Tibial nerve (tissue), 4 donors: ENCODE data around the gene AKIP1. TPM values are rescaled to one million over a fixed set of nuclear protein-coding genes. Genes with fewer than 3 reads are reported as not detected.

Experiments
- DNase-seq, 2 donors: peaks; one replicate each; pipeline ENCODE4 v3.0.0-alpha.2; 2019; ENCODE audit warnings: low spot score in 2 of 2
- H3K27ac ChIP-seq, 4 donors: fragments of 200-600 bp; sonication (generic) in 3 of 4; one replicate each; pipeline ENCODE4 v1.5.1; 2017 to 2019; ENCODE audit warnings: mild to moderate bottlenecking in 1 of 4
- H3K27me3 ChIP-seq, 2 donors: fragments of 200-600 bp; sonication (generic) in 1 of 2; one replicate each; pipeline versions ENCODE4 v1.5.1 to v1.6.0; 2017 to 2019
- H3K36me3 ChIP-seq, 3 donors: fragments of 200-600 bp; sonication (generic); one replicate each; pipeline ENCODE4 v1.5.1; 2018 to 2019
- H3K4me1 ChIP-seq, 4 donors: fragments of 200-600 bp; sonication (generic) in 3 of 4; one replicate each; pipeline ENCODE4 v1.5.1; 2017 to 2019
- H3K4me3 ChIP-seq, 4 donors: fragments of 200-600 bp; sonication (generic) in 3 of 4; one replicate each; pipeline ENCODE4 v1.5.1; 2017 to 2019; ENCODE audit warnings: mild to moderate bottlenecking in 1 of 4, moderate library complexity in 1 of 4
- H3K9me3 ChIP-seq, 4 donors: fragments of 200-600 bp; sonication (generic) in 3 of 4; one replicate each; pipeline ENCODE4 v1.5.1; 2017 to 2019
- CTCF ChIP-seq, 5 experiments: fragments of 200-600 bp in 3 of 5; fragments of 450-650 bp in 2 of 5; sonication (generic) in 3 of 5; IDR thresholded peaks; one replicate each; pipeline ENCODE4 v1.5.1; 2016 to 2019; ENCODE audit warnings: antibody characterized with exemption in 5 of 5, mild to moderate bottlenecking in 3 of 5, moderate library complexity in 2 of 5
- EP300 ChIP-seq, 2 donors: sonication (generic); formaldehyde crosslinking; IDR thresholded peaks; one replicate each; pipeline ENCODE4 v1.6.1; 2017; ENCODE audit warnings: antibody characterized with exemption in 2 of 2, mild to moderate bottlenecking in 1 of 2
- POLR2A ChIP-seq, 2 donors: fragments of 450-650 bp; IDR thresholded peaks; one replicate each; pipeline ENCODE4 v1.6.1; 2017; ENCODE audit warnings: antibody characterized with exemption in 2 of 2, mild to moderate bottlenecking in 2 of 2, moderate library complexity in 2 of 2
- WGBS, 2 donors: methylation state at CpG; one replicate each; pipeline ENCODE4 v1.1.5; 2018; 5-methylcytosine and 5-hydroxymethylcytosine counted together
- small RNA-seq: library from RNA; depleted of rRNA; stranded (forward); fragments of <200 nt; gene quantifications from one replicate; pipeline ENCODE3, GENCODE V24; 2016
- total RNA-seq, 4 donors: library from RNA; depleted of rRNA; stranded (reverse); fragments of >200 nt; gene quantifications; one replicate each; pipeline ENCODE4 v1.1.0, GENCODE V29; 2016

The AKIP1 gene
- total RNA-seq, 4 donors from 2014 or later = 17.7 to 31.4 (median 22.5) TPM

- no peaks in the 10 kb centered on the region for H3K9me3 ChIP-seq
- H3K27ac ChIP-seq = peak within 1 kb of the TSS; percentile 84 to 96 (median 94)
- H3K27me3 ChIP-seq = no peaks in the 10 kb centered on the region
- WGBS, 2 donors = 0% methylated on average over 12 to 60 of the region's 67 CpGs
- H3K36me3 ChIP-seq = peaks cover 0 to 5% (median 0%) of the 10 kb centered on the region in 3 donors
- peaks cover 0 to 50% (median 17%) of the 10 kb centered on the region in 4 donors for H3K4me1 ChIP-seq
- peak; percentile 82 to 90 for TF ChIP-seq POLR2A (IDR thresholded peaks at IDR 0.05)
- peak; percentile 31 to 95 for TF ChIP-seq EP300 (IDR thresholded peaks at IDR 0.05)
- TF ChIP-seq CTCF (IDR thresholded peaks at IDR 0.05) = peak in 1 of 5 experiments; percentile 39
- H3K4me3 ChIP-seq = peak within 1 kb of the TSS; percentile 72 to 99 (median 87)
- peak; percentile 79 to 84 for DNase-seq
Measured at GRCh38 chr11:8964324-8965320, 53.6 kb downstream of the AKIP1 start, which contains the start of gene TMEM9B. TSS of gene TMEM9B (minus strand) at chr11:8964442. CDS start at chr11:8964313, 129 bp downstream.

- Histone ChIP-seq H3K27me3 (no peaks in the 10 kb centered on the region), H3K4me1 (peaks cover 0 to 28% (median 16%) of the 10 kb centered on the region in 4 donors), H3K36me3 (peaks cover 0 to 5% (median 0%) of the 10 kb centered on the region in 3 donors), H3K27ac (no peak overlapping the region), H3K9me3 (no peaks in the 10 kb centered on the region), H3K4me3 (no peak overlapping the region)
- 71 to 80% methylated on average over 8 of the region's 8 CpGs for WGBS, 2 donors
- no peak for DNase-seq
- TF ChIP-seq POLR2A (IDR thresholded peaks at IDR 0.05) (no peak), CTCF (IDR thresholded peaks at IDR 0.05) (no peak), EP300 (IDR thresholded peaks at IDR 0.05) (no peak)
Measured at GRCh38 chr11:8967184-8967583, 56.2 kb downstream of the AKIP1 start.

Small RNA genes lying within 50 kb of the gene (small RNA-seq; reads per million reads assigned to genes)
- not detected for gene RF00019

Other genes with a start within 250 kb of the AKIP1 start
- 10 to 100 TPM in 3 of 4 donors, 1 to 10 TPM in 1; 7.1 to 26.5 (median 16.2) TPM for gene TRIM66, start 228.5 kb upstream of the AKIP1 start, total RNA-seq
- gene RPL27A, start 228.4 kb upstream of the AKIP1 start, total RNA-seq = 100 to 1,000 TPM; 800 to 945 (median 825) TPM
- not detected for gene C11orf16, start 21.8 kb downstream of the AKIP1 start, total RNA-seq
- gene ASCL3, start 31.8 kb downstream of the AKIP1 start, total RNA-seq = not detected
- 10 to 100 TPM; 48.0 to 57.0 (median 50.1) TPM for gene TMEM9B, start 53.3 kb downstream of the AKIP1 start, total RNA-seq
- 1 to 10 TPM in 2 of 4 donors, under 1 TPM in 1, not detected in 1; 0.42 to 1.8 (median 1.3) TPM for gene NRIP3, start 92.8 kb downstream of the AKIP1 start, total RNA-seq
- gene SCUBE2, start 180.4 kb downstream of the AKIP1 start, total RNA-seq = 10 to 100 TPM in 1 of 4 donors, 1 to 10 TPM in 3; 3.1 to 12.6 (median 4.7) TPM